Panc1 (cell line): ENCODE results near the gene ITGB6.

Source experiments
- TCF7L2 ChIP-seq: IDR thresholded peaks from 2 replicates; pipeline ENCODE4 v1.6.1; 2011; ENCODE audit warnings: mild to moderate bottlenecking, low read depth, low read length, inconsistent platforms
- TF ChIP-seq, protein P1 (sequence below), 2 experiments: IDR thresholded peaks; 2 replicates each; pipeline ENCODE4 v1.6.1; 2011 to 2012; ENCODE audit warnings: low read depth in 2 of 2, control low read depth in 1 of 2, low read length in 1 of 2, mild to moderate bottlenecking in 1 of 2, moderate library complexity in 1 of 2; ENCODE audit not compliant: insufficient read depth in 1 of 2
- TF ChIP-seq, protein P2 (sequence below): fragments of 450-650 bp; IDR thresholded peaks from 2 replicates; pipeline ENCODE4 v1.5.1; 2017; ENCODE audit warnings: mild to moderate bottlenecking

DNA sequence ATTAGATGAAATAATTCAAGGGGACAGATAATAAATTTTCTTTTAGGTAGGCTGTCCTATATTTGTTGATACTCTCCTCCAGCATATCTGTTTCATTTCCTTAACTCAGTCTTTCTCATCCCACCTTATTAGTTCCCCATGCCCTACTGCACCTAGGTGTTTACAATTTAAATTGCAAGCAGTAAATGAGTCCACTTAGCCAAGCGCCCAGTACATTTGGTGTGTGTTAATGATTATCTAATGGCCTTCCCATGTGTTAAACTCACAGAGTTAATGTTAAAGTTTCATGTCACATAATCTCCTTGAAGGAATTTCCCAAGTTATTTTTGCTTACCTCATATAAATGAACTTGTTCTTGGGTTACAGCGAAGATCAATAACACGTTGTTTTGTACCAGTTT lies 31.2 kb downstream of the ITGB6 start:
- TF ChIP-seq, protein P1, sequence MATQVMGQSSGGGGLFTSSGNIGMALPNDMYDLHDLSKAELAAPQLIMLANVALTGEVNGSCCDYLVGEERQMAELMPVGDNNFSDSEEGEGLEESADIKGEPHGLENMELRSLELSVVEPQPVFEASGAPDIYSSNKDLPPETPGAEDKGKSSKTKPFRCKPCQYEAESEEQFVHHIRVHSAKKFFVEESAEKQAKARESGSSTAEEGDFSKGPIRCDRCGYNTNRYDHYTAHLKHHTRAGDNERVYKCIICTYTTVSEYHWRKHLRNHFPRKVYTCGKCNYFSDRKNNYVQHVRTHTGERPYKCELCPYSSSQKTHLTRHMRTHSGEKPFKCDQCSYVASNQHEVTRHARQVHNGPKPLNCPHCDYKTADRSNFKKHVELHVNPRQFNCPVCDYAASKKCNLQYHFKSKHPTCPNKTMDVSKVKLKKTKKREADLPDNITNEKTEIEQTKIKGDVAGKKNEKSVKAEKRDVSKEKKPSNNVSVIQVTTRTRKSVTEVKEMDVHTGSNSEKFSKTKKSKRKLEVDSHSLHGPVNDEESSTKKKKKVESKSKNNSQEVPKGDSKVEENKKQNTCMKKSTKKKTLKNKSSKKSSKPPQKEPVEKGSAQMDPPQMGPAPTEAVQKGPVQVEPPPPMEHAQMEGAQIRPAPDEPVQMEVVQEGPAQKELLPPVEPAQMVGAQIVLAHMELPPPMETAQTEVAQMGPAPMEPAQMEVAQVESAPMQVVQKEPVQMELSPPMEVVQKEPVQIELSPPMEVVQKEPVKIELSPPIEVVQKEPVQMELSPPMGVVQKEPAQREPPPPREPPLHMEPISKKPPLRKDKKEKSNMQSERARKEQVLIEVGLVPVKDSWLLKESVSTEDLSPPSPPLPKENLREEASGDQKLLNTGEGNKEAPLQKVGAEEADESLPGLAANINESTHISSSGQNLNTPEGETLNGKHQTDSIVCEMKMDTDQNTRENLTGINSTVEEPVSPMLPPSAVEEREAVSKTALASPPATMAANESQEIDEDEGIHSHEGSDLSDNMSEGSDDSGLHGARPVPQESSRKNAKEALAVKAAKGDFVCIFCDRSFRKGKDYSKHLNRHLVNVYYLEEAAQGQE (IDR thresholded peaks at IDR 0.05; ENCODE audit: insufficient read depth in 1 of 2, low read depth in 2 of 2, low read length in 1 of 2): no peak
- TF ChIP-seq, protein P2, sequence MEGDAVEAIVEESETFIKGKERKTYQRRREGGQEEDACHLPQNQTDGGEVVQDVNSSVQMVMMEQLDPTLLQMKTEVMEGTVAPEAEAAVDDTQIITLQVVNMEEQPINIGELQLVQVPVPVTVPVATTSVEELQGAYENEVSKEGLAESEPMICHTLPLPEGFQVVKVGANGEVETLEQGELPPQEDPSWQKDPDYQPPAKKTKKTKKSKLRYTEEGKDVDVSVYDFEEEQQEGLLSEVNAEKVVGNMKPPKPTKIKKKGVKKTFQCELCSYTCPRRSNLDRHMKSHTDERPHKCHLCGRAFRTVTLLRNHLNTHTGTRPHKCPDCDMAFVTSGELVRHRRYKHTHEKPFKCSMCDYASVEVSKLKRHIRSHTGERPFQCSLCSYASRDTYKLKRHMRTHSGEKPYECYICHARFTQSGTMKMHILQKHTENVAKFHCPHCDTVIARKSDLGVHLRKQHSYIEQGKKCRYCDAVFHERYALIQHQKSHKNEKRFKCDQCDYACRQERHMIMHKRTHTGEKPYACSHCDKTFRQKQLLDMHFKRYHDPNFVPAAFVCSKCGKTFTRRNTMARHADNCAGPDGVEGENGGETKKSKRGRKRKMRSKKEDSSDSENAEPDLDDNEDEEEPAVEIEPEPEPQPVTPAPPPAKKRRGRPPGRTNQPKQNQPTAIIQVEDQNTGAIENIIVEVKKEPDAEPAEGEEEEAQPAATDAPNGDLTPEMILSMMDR: no peak
- no peak for TF ChIP-seq TCF7L2
